ENCODE data around the gene UCP1.

Gene UCP1

GRCh38 chr4:140568507-140569306 lies at the start of gene UCP1:
UCP1 (minus strand) TSS chr4:140568961; CDS start chr4:140568729, 232 bp downstream.
- no peaks in the 10 kb centered on the region for H3K36me3 ChIP-seq (ENCODE audit: control insufficient read depth, insufficient read depth, low read length)
- TF ChIP-seq, protein P1, sequence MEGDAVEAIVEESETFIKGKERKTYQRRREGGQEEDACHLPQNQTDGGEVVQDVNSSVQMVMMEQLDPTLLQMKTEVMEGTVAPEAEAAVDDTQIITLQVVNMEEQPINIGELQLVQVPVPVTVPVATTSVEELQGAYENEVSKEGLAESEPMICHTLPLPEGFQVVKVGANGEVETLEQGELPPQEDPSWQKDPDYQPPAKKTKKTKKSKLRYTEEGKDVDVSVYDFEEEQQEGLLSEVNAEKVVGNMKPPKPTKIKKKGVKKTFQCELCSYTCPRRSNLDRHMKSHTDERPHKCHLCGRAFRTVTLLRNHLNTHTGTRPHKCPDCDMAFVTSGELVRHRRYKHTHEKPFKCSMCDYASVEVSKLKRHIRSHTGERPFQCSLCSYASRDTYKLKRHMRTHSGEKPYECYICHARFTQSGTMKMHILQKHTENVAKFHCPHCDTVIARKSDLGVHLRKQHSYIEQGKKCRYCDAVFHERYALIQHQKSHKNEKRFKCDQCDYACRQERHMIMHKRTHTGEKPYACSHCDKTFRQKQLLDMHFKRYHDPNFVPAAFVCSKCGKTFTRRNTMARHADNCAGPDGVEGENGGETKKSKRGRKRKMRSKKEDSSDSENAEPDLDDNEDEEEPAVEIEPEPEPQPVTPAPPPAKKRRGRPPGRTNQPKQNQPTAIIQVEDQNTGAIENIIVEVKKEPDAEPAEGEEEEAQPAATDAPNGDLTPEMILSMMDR (IDR thresholded peaks at IDR 0.05; ENCODE audit: insufficient read depth, low read length, poor library complexity, severe bottlenecking) = no peak
- DNase-seq (ENCODE audit: extremely low read depth, insufficient read length) = no peak
- no peak within 1 kb of the TSS for H3K4me3 ChIP-seq (replicated peaks; ENCODE audit: low read depth, low read length)
- peaks cover 5% of the 10 kb centered on the region; the same call in 1 of the 2 replicates for H3K27me3 ChIP-seq (replicated peaks; ENCODE audit: control insufficient read depth, insufficient read depth, low read length)

GRCh38 chr4:140617499-140618248 lies 48.9 kb upstream of the UCP1 start:
- TF ChIP-seq, protein P1 (IDR thresholded peaks at IDR 0.05; ENCODE audit: insufficient read depth, low read length, poor library complexity, severe bottlenecking) = no peak
- DNase-seq (ENCODE audit: extremely low read depth, insufficient read length) = no peak
- Histone ChIP-seq H3K36me3 (ENCODE audit: control insufficient read depth, insufficient read depth, low read length) (no peaks in the 10 kb centered on the region), H3K27me3 (replicated peaks; ENCODE audit: control insufficient read depth, insufficient read depth, low read length) (no peaks in the 10 kb centered on the region), H3K4me3 (replicated peaks; ENCODE audit: low read depth, low read length) (no peak overlapping the region)

DNA sequence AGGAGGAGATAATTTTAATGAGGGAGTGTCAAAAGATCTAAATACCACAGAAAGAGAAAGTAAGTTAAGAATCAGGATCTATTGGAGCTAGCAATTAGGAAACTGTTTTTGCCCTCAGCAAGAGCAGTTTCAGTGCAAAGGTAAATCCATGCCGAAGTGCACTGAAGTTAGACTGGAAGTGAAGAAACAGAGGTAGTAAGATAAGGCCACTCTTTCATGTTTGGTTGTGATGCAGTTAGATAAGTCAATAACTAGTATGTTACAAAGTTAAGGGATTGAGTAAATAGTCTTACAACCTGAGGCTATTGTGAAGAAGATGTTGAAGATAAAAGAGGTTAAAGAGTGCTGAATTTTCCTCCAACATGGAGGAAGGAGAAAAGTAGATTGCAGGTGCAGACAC lies 46.7 kb upstream of the UCP1 start:
- no peaks in the 10 kb centered on the region for H3K27me3 ChIP-seq (replicated peaks; ENCODE audit: control insufficient read depth, insufficient read depth, low read length)

GRCh38 chr4:140612357-140612756 lies 43.6 kb upstream of the UCP1 start:
- TF ChIP-seq, protein P1 (IDR thresholded peaks at IDR 0.05; ENCODE audit: insufficient read depth, low read length, poor library complexity, severe bottlenecking) = no peak
- Histone ChIP-seq H3K4me3 (replicated peaks; ENCODE audit: low read depth, low read length) (no peak overlapping the region), H3K27me3 (replicated peaks; ENCODE audit: control insufficient read depth, insufficient read depth, low read length) (no peaks in the 10 kb centered on the region), H3K36me3 (ENCODE audit: control insufficient read depth, insufficient read depth, low read length) (no peaks in the 10 kb centered on the region)
- DNase-seq (ENCODE audit: extremely low read depth, insufficient read length) = no peak

More for the DNA sequence above, 46.7 kb upstream of the UCP1 start:
- no peak for DNase-seq (ENCODE audit: extremely low read depth, insufficient read length)
- TF ChIP-seq, protein P1 (IDR thresholded peaks at IDR 0.05; ENCODE audit: insufficient read depth, low read length, poor library complexity, severe bottlenecking) = no peak
- H3K4me3 ChIP-seq (replicated peaks; ENCODE audit: low read depth, low read length) = no peak overlapping the region
- H3K36me3 ChIP-seq (ENCODE audit: control insufficient read depth, insufficient read depth, low read length) = no peaks in the 10 kb centered on the region

- no peaks in the 10 kb centered on the region for H3K36me3 ChIP-seq (ENCODE audit: control insufficient read depth, insufficient read depth, low read length)
- DNase-seq (ENCODE audit: extremely low read depth, insufficient read length) = no peak
- no peaks in the 10 kb centered on the region for H3K27me3 ChIP-seq (replicated peaks; ENCODE audit: control insufficient read depth, insufficient read depth, low read length)
- TF ChIP-seq, protein P1 (IDR thresholded peaks at IDR 0.05; ENCODE audit: insufficient read depth, low read length, poor library complexity, severe bottlenecking) = no peak
- no peak overlapping the region for H3K4me3 ChIP-seq (replicated peaks; ENCODE audit: low read depth, low read length)
Measured at GRCh38 chr4:140611854-140612253, 43.1 kb upstream of the UCP1 start.

Data from GM06990 (cell line).